Hepatic stellate cell (primary cell): ENCODE data around the gene ISL1.

Experiments used
- DNase-seq: peaks from one replicate; pipeline ENCODE4 v3.0.0; 2011; ENCODE audit warnings: low spot score

ISL1 gene

GRCh38 chr5:51386916-51387883 is 4.0 kb downstream of the ISL1 start:
- DNase-seq: no peak

DNA sequence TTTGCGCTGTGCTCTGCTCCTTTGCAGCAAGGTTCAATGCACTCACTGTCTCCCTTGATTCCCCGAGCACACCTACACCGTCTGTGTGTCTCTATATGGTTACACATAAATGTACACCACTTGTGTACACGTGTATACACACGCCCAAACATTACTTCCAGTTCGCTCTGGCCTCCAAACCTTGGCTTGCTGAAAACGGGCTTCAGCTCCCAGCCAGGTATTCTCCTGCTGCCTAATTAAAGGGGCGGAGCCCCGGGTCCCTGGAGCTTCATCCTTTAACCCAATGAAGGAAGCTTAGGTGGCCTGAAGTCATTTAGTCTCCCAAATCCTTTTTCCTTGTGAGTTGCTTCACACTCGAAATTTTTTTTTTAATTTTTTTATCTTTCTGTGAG is 4.6 kb downstream of the ISL1 start:
- DNase-seq: no peak

- DNase-seq: no peak
These were observed 5.4 kb downstream of the ISL1 start for GRCh38 chr5:51388488-51389287.

DNA sequence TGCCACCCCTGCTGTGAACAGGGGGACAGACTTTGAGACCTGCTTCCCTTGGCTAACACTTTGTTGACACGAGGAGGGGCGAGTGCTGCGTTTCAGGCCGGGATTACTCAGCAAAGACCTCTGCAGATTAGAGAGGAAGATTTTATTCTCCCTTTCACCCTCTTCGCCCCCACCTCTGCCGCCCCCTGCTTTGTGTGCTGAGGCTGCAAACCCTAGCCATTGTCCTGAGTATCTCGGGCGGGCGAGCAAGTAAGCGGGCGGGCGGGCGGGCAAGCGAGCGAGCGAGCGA is 6.0 kb downstream of the ISL1 start:
- DNase-seq: no peak

DNA sequence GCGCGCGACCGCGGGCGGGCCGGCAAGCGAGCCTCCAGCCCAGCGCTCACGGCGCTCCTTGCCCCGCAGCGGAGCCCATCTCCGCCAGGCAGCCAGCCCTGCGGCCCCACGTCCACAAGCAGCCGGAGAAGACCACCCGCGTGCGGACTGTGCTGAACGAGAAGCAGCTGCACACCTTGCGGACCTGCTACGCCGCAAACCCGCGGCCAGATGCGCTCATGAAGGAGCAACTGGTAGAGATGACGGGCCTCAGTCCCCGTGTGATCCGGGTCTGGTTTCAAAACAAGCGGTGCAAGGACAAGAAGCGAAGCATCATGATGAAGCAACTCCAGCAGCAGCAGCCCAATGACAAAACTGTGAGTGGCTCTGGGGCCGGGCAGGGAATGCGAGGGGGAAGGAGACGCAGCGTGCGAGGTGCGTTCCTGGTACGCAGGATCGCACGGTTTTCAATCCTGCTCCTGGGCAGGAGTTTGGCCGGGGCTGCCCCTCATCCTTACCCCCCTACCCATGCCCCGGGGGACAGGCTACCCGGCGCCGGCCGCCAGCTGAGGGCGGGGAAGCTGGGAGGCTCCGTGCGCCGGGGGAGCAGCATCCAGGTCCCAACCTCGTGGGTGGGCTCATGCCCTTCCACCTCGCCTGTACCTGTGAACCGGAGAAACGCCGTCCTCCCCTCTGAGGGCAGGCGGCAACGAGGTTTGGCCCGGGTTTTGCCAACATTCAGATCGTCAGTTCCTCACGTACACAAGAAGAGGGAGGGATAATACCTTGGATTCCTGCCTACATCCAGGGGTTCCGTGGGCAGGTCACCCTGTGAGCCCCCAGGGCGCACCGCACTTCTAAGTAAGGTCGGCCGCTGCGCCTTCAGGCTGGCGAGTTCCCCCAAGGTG is 6.6 kb downstream of the ISL1 start:
- DNase-seq: no peak

DNA sequence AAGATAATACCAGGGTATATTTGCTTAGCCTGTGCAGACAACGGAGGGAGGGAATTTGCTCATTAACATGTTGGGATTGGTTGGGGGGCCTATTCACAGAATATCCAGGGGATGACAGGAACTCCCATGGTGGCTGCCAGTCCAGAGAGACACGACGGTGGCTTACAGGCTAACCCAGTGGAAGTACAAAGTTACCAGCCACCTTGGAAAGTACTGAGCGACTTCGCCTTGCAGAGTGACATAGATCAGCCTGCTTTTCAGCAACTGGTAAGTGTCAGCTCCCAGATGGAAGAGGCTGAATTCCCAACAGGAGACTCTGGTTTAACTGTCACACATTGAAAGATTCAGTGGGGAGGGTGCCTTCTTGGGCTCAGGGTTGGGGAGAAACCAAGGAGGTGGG is 7.9 kb downstream of the ISL1 start:
- DNase-seq: no peak

DNA sequence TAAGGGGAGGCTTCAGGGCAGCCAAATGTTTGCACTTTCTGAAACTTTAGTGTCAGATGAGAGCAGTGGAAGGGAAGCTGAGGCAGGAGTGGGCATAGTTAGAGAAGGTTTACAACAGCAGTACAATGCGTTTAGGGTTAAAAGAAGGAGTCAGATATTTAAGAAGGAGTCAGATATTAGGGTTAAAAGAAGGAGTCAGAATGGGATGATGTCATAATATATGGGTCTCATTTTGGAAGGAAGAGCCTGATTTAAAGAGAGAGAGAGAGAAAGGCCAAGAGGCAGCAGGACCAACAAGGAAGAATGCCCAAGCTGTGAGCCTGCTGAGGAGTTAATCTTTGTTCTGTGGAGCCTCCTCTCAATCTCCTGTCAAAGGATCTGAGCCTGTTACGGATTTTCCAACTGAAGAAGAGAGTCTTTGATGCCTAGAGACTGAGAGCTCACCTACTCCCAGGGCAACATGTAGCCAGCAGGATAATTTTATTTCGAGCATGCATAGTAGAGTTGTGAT is 9.5 kb downstream of the ISL1 start:
- DNase-seq: no peak

DNA sequence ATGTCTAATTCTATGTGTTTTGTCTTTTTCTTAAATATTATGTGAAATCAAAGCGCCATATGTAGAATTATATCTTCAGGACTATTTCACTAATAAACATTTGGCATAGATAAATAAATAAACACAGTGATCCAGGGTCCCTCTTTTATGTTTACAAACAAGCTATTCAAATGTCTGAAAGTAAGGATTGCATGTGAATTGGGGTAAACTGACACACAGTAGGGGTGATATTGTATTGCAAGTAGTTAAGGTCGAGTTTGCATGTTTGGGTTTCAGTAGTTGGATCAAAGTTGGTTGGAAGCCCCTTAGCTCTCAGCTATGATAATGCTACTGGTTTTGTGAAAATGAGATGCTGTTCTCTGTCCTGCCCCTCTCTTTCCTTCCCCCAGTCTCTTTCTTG is 11.4 kb downstream of the ISL1 start:
- DNase-seq: no peak

DNA sequence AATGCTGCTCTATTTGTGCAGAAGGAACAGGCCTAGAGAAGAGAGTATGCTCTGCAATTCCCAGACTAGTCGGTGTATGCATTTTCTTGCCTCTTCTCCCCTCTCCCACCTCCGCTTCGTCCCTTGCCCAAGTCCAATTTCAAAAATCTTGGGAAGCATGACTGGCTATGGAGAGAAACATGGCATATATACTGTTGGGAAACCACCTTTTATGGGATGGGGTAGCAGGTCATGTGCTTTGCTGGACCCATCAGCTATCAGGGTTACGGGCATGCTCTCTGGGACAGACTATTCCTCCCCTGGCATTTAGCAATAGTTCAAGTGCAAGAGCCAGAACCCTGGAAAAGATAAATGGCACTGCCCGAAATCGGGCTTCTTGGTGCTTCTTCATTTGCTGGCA is 12.0 kb downstream of the ISL1 start:
- no peak for DNase-seq

GRCh38 chr5:51395666-51396356 is 12.6 kb downstream of the ISL1 start:
- no peak for DNase-seq

GRCh38 chr5:51396797-51397196 is 13.5 kb downstream of the ISL1 start:
- DNase-seq: no peak

- DNase-seq: no peak
These were observed 14.7 kb downstream of the ISL1 start for GRCh38 chr5:51397996-51398395.

- no peak for DNase-seq
These were observed 15.8 kb downstream of the ISL1 start for GRCh38 chr5:51398875-51399642.

GRCh38 chr5:51399643-51400006 is 16.4 kb downstream of the ISL1 start:
- DNase-seq: no peak

DNA sequence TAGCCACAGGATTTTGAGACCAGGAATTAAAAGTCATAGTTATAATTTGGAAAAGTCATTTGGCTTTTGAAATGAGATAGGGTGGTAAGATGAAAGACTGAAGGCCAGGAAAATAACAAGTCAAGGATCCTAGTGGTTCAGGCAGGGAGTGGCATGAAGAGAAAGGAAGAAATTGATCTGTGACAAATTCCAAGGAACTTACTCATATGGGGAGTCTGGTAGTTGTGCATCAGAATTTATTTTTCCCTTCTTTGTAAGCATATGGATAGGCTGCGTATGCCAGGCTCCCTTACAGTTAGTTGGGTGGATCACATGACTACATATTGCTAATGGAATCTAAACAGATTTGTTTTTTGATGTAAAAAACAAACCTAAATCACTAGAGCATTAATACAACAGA is 21.0 kb downstream of the ISL1 start:
- DNase-seq: no peak

DNA sequence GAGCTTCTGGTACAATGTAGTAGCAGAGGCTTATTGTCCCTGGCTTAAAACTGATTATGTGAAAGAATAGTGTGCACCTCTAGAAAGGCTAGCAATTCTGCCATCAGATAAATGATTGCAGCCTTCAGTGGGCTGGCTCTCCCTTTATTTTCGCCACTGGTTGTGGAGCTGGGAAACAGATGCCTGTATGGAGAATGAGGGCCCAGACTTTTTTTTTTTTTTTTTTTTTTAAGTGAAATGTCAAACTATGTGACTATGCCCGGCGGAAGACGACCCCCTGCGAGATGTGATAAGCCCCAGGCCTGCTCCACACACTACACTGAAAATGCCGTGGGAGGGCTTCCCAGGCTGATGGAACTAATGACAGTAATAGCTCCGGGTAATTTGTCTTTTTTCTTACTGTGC is 28.7 kb downstream of the ISL1 start:
- no peak for DNase-seq

DNA sequence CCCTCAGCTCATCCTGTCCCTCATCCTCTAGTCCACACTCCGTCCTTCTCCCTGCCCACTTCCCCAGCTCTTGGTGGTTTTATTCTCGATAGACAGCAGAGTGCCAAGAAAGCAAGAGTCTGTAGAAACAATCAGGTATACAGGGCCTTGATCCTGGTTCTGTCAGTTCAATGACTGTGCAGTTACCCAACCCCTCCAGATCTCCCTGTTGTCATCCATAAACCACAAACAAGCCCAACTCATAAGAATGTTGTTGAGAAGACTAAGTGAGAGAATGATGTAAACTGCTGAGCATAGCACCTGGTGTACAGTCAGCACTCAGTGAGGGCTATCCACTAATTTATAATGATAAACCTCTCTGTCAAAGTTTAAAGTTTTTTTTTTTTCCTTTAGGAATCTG is 31.3 kb downstream of the ISL1 start:
- DNase-seq: no peak

- DNase-seq: no peak
These were observed 32.9 kb downstream of the ISL1 start for GRCh38 chr5:51416149-51416548.

GRCh38 chr5:51433052-51433710 is 49.9 kb downstream of the ISL1 start:
- no peak for DNase-seq

DNA sequence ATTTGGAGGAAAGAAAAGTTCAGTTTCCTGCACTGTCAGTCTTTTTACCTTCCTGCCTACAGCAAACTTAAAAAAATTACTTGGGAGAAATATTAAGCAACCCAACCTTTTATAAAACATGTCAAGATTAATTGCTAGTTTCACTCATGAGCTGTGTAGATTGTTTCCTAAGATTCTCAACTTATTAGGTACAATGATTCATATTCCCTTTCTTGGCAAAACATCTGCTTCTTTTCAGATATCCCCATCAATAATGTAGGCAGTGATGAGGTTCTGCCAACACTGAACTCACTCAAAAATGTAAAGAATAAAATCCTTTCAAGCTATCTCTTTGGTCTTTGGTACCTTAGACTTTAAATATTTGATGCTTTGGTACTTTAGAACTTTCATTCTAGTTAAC is 56.0 kb downstream of the ISL1 start:
- no peak for DNase-seq
